OCI-LY3 (cell line): ENCODE measurements around the gene ZNRF1.
"Not testable (repeated sequence)": the region's sequence is repeated elsewhere in the genome, so short reads cannot be mapped to it uniquely, and the experiment has no call there.

Experiments used
- H2AFZ ChIP-seq: fragments of 200-600, 300-600 bp; shearing (Covaris generic); 2 replicates; pipeline ENCODE4 v1.6.0; 2014; ENCODE audit warnings: antibody characterized with exemption, low read depth, low read length
- H3K27ac ChIP-seq: fragments of 200-600, 300-600 bp; sonication (generic); 2 replicates; pipeline ENCODE4 v1.5.1; 2014; ENCODE audit warnings: mild to moderate bottlenecking, low read length, moderate library complexity, mixed read lengths
- H3K27me3 ChIP-seq: fragments of 200-600, 300-600 bp; sonication (generic); 2 replicates; pipeline ENCODE4 v1.6.1; 2014; ENCODE audit warnings: low read depth, low read length, mixed read lengths
- H3K36me3 ChIP-seq: fragments of 200-600, 300-600 bp; sonication (generic); replicated peaks from 2 replicates; pipeline ENCODE3; 2014; ENCODE audit warnings: low read depth, low read length, mixed read lengths
- H3K4me1 ChIP-seq: fragments of 300-600, 200-600 bp; sonication (generic); 2 replicates; pipeline ENCODE4 v1.6.1; 2014; ENCODE audit warnings: low read length, mixed read lengths
- H3K4me2 ChIP-seq: fragments of 200-600, 300-600 bp; sonication (generic); 2 replicates; pipeline ENCODE4 v1.6.1; 2014; ENCODE audit warnings: low read length, mixed read lengths
- H3K4me3 ChIP-seq: fragments of 300-600, 200-600 bp; sonication (generic); 2 replicates; pipeline ENCODE4 v1.5.1; 2014; ENCODE audit warnings: antibody characterized with exemption, mild to moderate bottlenecking, low read length, moderate library complexity
- H3K79me2 ChIP-seq: fragments of 300-600, 200-600 bp; shearing (Covaris generic); 2 replicates; pipeline ENCODE4 v1.6.1; 2014; ENCODE audit warnings: mild to moderate bottlenecking, low read length, mixed read lengths
- H3K9ac ChIP-seq: fragments of 300-600, 200-600 bp; shearing (Covaris generic); 2 replicates; pipeline ENCODE4 v1.6.0; 2014; ENCODE audit warnings: mild to moderate bottlenecking, low read length, moderate library complexity
- H3K9me3 ChIP-seq: fragments of 200-600, 300-600 bp; shearing (Covaris generic); 2 replicates; pipeline ENCODE4 v1.6.1; 2014; ENCODE audit warnings: low read length, mixed read lengths; ENCODE audit not compliant: insufficient read depth
- H4K20me1 ChIP-seq: fragments of 200-600, 300-600 bp; sonication (generic); 2 replicates; pipeline ENCODE4 v1.6.1; 2016; ENCODE audit warnings: low read length, mixed read lengths; ENCODE audit not compliant: insufficient read depth
- CTCF ChIP-seq: fragments of 200-600, 300-600 bp; sonication (generic); IDR thresholded peaks from 2 replicates; pipeline ENCODE4 v1.5.1; 2014; ENCODE audit warnings: antibody characterized with exemption, low read length, low read depth
- EZH2phosphoT487 ChIP-seq: fragments of 200-600 bp; shearing (Covaris generic); IDR thresholded peaks from 2 replicates; pipeline ENCODE4 v1.6.1; 2018; ENCODE audit warnings: antibody characterized with exemption, mixed run types, low read depth

Gene ZNRF1

GRCh38 chr16:75014318-75014717 is 15.5 kb downstream of the ZNRF1 start:
- H3K36me3 ChIP-seq, result no peaks in the 10 kb centered on the region
- peaks cover 28% of the 10 kb centered on the region for H3K4me1 ChIP-seq
- H3K4me3 ChIP-seq, result no peak overlapping the region
- H2AFZ ChIP-seq, result no peak overlapping the region
- H3K79me2 ChIP-seq, result peaks cover 3% of the 10 kb centered on the region; the same call in 1 of the 2 replicates
- H3K27ac ChIP-seq, result no peak overlapping the region
- no peak overlapping the region for H3K9ac ChIP-seq
- H3K9me3 ChIP-seq, result no peaks in the 10 kb centered on the region
- no peaks in the 10 kb centered on the region for H4K20me1 ChIP-seq
- TF ChIP-seq EZH2phosphoT487 (no peak), CTCF (no peak)
- no peak overlapping the region for H3K4me2 ChIP-seq
- H3K27me3 ChIP-seq, result no peaks in the 10 kb centered on the region

GRCh38 chr16:75016451-75017081 is 17.7 kb downstream of the ZNRF1 start:
- peaks cover 20% of the 10 kb centered on the region for H3K4me1 ChIP-seq
- not testable (repeated sequence) for H3K36me3 ChIP-seq, H3K27me3 ChIP-seq, H3K27ac ChIP-seq, H3K4me3 ChIP-seq, H4K20me1 ChIP-seq, H3K9me3 ChIP-seq, H3K9ac ChIP-seq, H2AFZ ChIP-seq, H3K4me2 ChIP-seq, H3K79me2 ChIP-seq

- H3K4me2 ChIP-seq, result no peak overlapping the region
- TF ChIP-seq EZH2phosphoT487 (no peak), CTCF (no peak)
- no peak overlapping the region for H3K27ac ChIP-seq
- no peaks in the 10 kb centered on the region; the same call in 1 of the 2 replicates for H3K79me2 ChIP-seq
- H4K20me1 ChIP-seq, result no peaks in the 10 kb centered on the region
- H3K9me3 ChIP-seq, result peaks cover 11% of the 10 kb centered on the region; the same call in 1 of the 2 replicates
- no peak overlapping the region for H3K9ac ChIP-seq
- H3K4me1 ChIP-seq, result peaks cover 7% of the 10 kb centered on the region
- H3K27me3 ChIP-seq, result no peaks in the 10 kb centered on the region
- H2AFZ ChIP-seq, result no peak overlapping the region
- no peak overlapping the region for H3K4me3 ChIP-seq
- H3K36me3 ChIP-seq, result peaks cover 4% of the 10 kb centered on the region
These were observed 19.1 kb downstream of the ZNRF1 start for GRCh38 chr16:75017670-75018525.

GRCh38 chr16:75019007-75019406 is 20.2 kb downstream of the ZNRF1 start:
- TF ChIP-seq EZH2phosphoT487, result no peak
- TF ChIP-seq CTCF, result no peak
- no peaks in the 10 kb centered on the region for H4K20me1 ChIP-seq
- no peak overlapping the region for H2AFZ ChIP-seq
- no peak overlapping the region for H3K9ac ChIP-seq
- peaks cover 11% of the 10 kb centered on the region; the same call in 1 of the 2 replicates for H3K9me3 ChIP-seq
- no peak overlapping the region for H3K27ac ChIP-seq
- H3K4me3 ChIP-seq, result no peak overlapping the region
- H3K4me1 ChIP-seq, result peaks cover 4% of the 10 kb centered on the region; the same call in 1 of the 2 replicates
- H3K36me3 ChIP-seq, result peaks cover 4% of the 10 kb centered on the region
- no peak overlapping the region for H3K4me2 ChIP-seq
- H3K27me3 ChIP-seq, result no peaks in the 10 kb centered on the region
- H3K79me2 ChIP-seq, result no peaks in the 10 kb centered on the region; the same call in 1 of the 2 replicates
